T-cell (primary cell): Measurements from ENCODE around the gene SLC39A11. TPM values are rescaled to one million over a fixed set of nuclear protein-coding genes. Genes with fewer than 3 reads are reported as not detected.

Experiments used
- ATAC-seq, 4 experiments: fragments of 200-7000 bp in 3 of 4; fragments of 150-1000 bp in 1 of 4; cut with Tn5 transposase; replicated peaks in 1 of 4; 1 replicate in 3 of 4; 2 replicates in 1 of 4; pipeline ENCODE4 v1.10.0; 2021; ENCODE audit warnings: moderate library complexity in 3 of 4, mild to moderate bottlenecking in 2 of 4, moderate number of reproducible peaks in 1 of 4
- CTCF ChIA-PET, 2 donors: fragments of 300-600 bp; sonication (Branson Sonifier 250); formaldehyde crosslinking; loops; one replicate each; lab custom pipeline; 2022; ENCODE audit warnings: antibody characterized with exemption in 2 of 2; lab: Charles Lee
- POLR2A ChIA-PET, 2 donors: fragments of 300-600 bp; sonication (Branson Sonifier 250); formaldehyde crosslinking; loops; one replicate each; lab custom pipeline; 2022; ENCODE audit warnings: antibody characterized with exemption in 2 of 2; lab: Charles Lee
- DNase-seq, 35 experiments: peaks; one replicate each; pipeline versions ENCODE4 v3.0.0 to v3.0.0-alpha.2; 2013 to 2023
- H3K27ac ChIP-seq: one replicate; pipeline ENCODE4 v1.5.1; 2013; ENCODE audit warnings: low read length
- H3K27me3 ChIP-seq, 2 experiments: replicated peaks in 1 of 2; 1 replicate in 1 of 2; 2 replicates in 1 of 2; pipeline versions ENCODE4 v1.6.1 to v1.7.0; 2013; ENCODE audit warnings: low read length in 1 of 2, mixed read lengths in 1 of 2; ENCODE audit not compliant: control insufficient read depth in 2 of 2, insufficient read depth in 2 of 2; ENCODE audit errors: extremely low read depth in 1 of 2
- H3K36me3 ChIP-seq, 2 donors: 1 replicate in 1 of 2; 2 replicates in 1 of 2; pipeline versions ENCODE4 v1.6.1 to v1.7.0; 2013; ENCODE audit warnings: low read length in 1 of 2; ENCODE audit not compliant: control insufficient read depth in 2 of 2, insufficient read depth in 1 of 2; ENCODE audit errors: extremely low read depth in 1 of 2
- H3K4me1 ChIP-seq, 2 experiments: 1 replicate in 1 of 2; 2 replicates in 1 of 2; pipeline versions ENCODE4 v1.6.1 to v1.7.0; 2013; ENCODE audit warnings: low read length in 2 of 2, mixed read lengths in 1 of 2; ENCODE audit not compliant: insufficient read depth in 2 of 2, control insufficient read depth in 1 of 2; ENCODE audit errors: extremely low read depth in 1 of 2
- H3K4me3 ChIP-seq, 2 donors: 1 replicate in 1 of 2; 2 replicates in 1 of 2; pipeline versions ENCODE4 v1.5.1 to v1.7.0; 2013; ENCODE audit warnings: mild to moderate bottlenecking in 2 of 2, low read length in 1 of 2, moderate library complexity in 1 of 2; ENCODE audit not compliant: control insufficient read depth in 1 of 2; ENCODE audit errors: extremely low read depth in 1 of 2
- H3K9me3 ChIP-seq: 2 replicates; pipeline ENCODE4 v1.7.0; 2013
- H3K27ac Mint-ChIP-seq, 2 donors: one replicate each; pipeline ENCODE4 v1.8.0; 2020 to 2021; ENCODE audit warnings: mild to moderate bottlenecking in 2 of 2, mixed read lengths in 2 of 2
- H3K27me3 Mint-ChIP-seq, 2 donors: one replicate each; pipeline ENCODE4 v1.8.0; 2021 to 2022; ENCODE audit warnings: mixed read lengths in 2 of 2
- H3K36me3 Mint-ChIP-seq: one replicate; pipeline ENCODE4 v1.8.0; 2021; ENCODE audit warnings: mixed read lengths
- H3K4me1 Mint-ChIP-seq, 3 donors: one replicate each; pipeline ENCODE4 v1.8.0; 2020 to 2022; ENCODE audit warnings: mixed read lengths in 3 of 3, mild to moderate bottlenecking in 1 of 3
- H3K4me3 Mint-ChIP-seq, 3 donors: one replicate each; pipeline ENCODE4 v1.8.0; 2020 to 2022; ENCODE audit warnings: mild to moderate bottlenecking in 3 of 3, mixed read lengths in 3 of 3, moderate library complexity in 3 of 3
- H3K9me3 Mint-ChIP-seq, 3 donors: one replicate each; pipeline ENCODE4 v1.8.0; 2020 to 2022; ENCODE audit warnings: mixed read lengths in 3 of 3
- WGBS: methylation state at CpG from one replicate; pipeline ENCODE4 v1.1.5; 2013; ENCODE audit warnings: missing lambda C conversion rate; ENCODE audit not compliant: insufficient coverage; 5-methylcytosine and 5-hydroxymethylcytosine counted together
- total RNA-seq, 35 experiments: library from RNA in 6 of 35; stranded (reverse) in 6 of 35; fragments of 120-200 nt in 1 of 35; gene quantifications; one replicate each; pipeline versions ENCODE4 v1.2.1 to v1.2.4 and lab custom pipeline; 2013 to 2026

The SLC39A11 gene
- total RNA-seq, 5 donors from 2014 or later (not counting 1 experiment from before 2014, with no cell fraction given), result 18.6 to 27.1 (median 23.4) TPM

GRCh38 chr17:72699545-72699944, 392.9 kb downstream of the SLC39A11 start:
- ChIA-PET CTCF (no interaction called here), POLR2A (no interaction called here)
- Mint-ChIP-seq H3K27ac (no peak overlapping the region), H3K9me3 (no peaks in the 10 kb centered on the region), H3K4me1 (no peaks in the 10 kb centered on the region), H3K4me3 (no peak overlapping the region), H3K27me3 (no peaks in the 10 kb centered on the region), H3K36me3 (peaks cover 19% of the 10 kb centered on the region)
- Histone ChIP-seq H3K27ac (no peak overlapping the region), H3K4me1 (no peaks in the 10 kb centered on the region), H3K4me3 (no peak overlapping the region), H3K27me3 (no peaks in the 10 kb centered on the region), H3K36me3 (no peaks in the 10 kb centered on the region), H3K9me3 (no peaks in the 10 kb centered on the region)
- 86% methylated on average over 1 of the region's 4 CpGs for WGBS
- ATAC-seq (no peak), DNase-seq (no peak)

- 84% methylated on average over 5 of the region's 9 CpGs for WGBS
- Mint-ChIP-seq H3K27ac (no peak overlapping the region), H3K4me1 (no peaks in the 10 kb centered on the region), H3K9me3 (no peaks in the 10 kb centered on the region), H3K4me3 (no peak overlapping the region), H3K27me3 (no peaks in the 10 kb centered on the region), H3K36me3 (peaks cover 15% of the 10 kb centered on the region)
- ChIA-PET POLR2A (no interaction called here), CTCF (interaction anchor here in 1 of 2 donors (0.6 kb wide), 1 partner anchor 31 kb away, joined by 3 read pairs; no protein-coding TSS in a partner anchor)
- H3K4me3 ChIP-seq, result no peak overlapping the region
- H3K9me3 ChIP-seq, result no peaks in the 10 kb centered on the region
- H3K27ac ChIP-seq, result no peak overlapping the region
- no peaks in the 10 kb centered on the region for H3K4me1 ChIP-seq
- no peak for DNase-seq
- no peaks in the 10 kb centered on the region for H3K27me3 ChIP-seq
- no peaks in the 10 kb centered on the region for H3K36me3 ChIP-seq
- no peak for ATAC-seq
Measured at GRCh38 chr17:72697602-72698146, 394.8 kb downstream of the SLC39A11 start.

- no peak for DNase-seq
- H3K9me3 Mint-ChIP-seq, result no peaks in the 10 kb centered on the region
Measured at GRCh38 chr17:72696721-72697120, 395.8 kb downstream of the SLC39A11 start.

GRCh38 chr17:72696156-72696555, 396.3 kb downstream of the SLC39A11 start:
- H3K4me3 Mint-ChIP-seq, result no peak overlapping the region
- 97% methylated on average over 7 of the region's 9 CpGs for WGBS
- H3K27ac Mint-ChIP-seq, result no peak overlapping the region
- POLR2A ChIA-PET, result no interaction called here
- Histone ChIP-seq H3K36me3 (no peaks in the 10 kb centered on the region), H3K27ac (no peak overlapping the region), H3K4me1 (no peaks in the 10 kb centered on the region), H3K9me3 (no peaks in the 10 kb centered on the region), H3K27me3 (no peaks in the 10 kb centered on the region), H3K4me3 (no peak overlapping the region)
- CTCF ChIA-PET, result no interaction called here
- no peak for DNase-seq
- no peaks in the 10 kb centered on the region for H3K4me1 Mint-ChIP-seq
- no peak for ATAC-seq
- no peaks in the 10 kb centered on the region for H3K27me3 Mint-ChIP-seq
- peaks cover 12% of the 10 kb centered on the region for H3K36me3 Mint-ChIP-seq
- H3K9me3 Mint-ChIP-seq, result no peaks in the 10 kb centered on the region

More at GRCh38 chr17:72696721-72697120, 395.8 kb downstream of the SLC39A11 start:
- ChIA-PET POLR2A (no interaction called here), CTCF (no interaction called here)
- H3K27ac ChIP-seq, result no peak overlapping the region
- no peak overlapping the region for H3K4me3 ChIP-seq
- Mint-ChIP-seq H3K36me3 (peaks cover 13% of the 10 kb centered on the region), H3K27me3 (no peaks in the 10 kb centered on the region), H3K4me3 (no peak overlapping the region), H3K4me1 (no peaks in the 10 kb centered on the region), H3K27ac (no peak overlapping the region)
- no peaks in the 10 kb centered on the region for H3K4me1 ChIP-seq
- no peaks in the 10 kb centered on the region for H3K36me3 ChIP-seq
- H3K27me3 ChIP-seq, result no peaks in the 10 kb centered on the region
- no peaks in the 10 kb centered on the region for H3K9me3 ChIP-seq
- 93% methylated on average over 7 of the region's 8 CpGs for WGBS
- no peak for ATAC-seq

DNA sequence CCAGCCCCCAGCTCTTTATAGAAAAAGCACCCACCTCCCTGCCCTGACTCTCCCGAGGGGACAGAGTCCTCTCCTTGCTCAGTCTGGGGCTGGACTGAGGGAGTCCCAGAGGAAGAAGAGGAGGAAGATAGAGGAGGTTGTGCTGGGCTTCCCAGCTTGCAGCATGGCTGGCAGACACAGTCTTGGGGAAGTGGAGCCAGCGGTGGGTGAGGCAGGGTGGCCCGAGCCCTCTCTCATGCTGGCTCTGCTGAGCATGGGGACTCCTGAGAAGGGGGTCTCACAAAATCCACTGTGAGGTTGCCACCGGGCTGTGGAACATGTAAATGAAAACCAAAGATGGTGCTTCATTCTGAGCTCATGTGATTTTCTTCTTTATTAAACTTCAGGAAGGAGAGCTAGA, 398.5 kb downstream of the SLC39A11 start:
- Mint-ChIP-seq H3K36me3 (peaks cover 10% of the 10 kb centered on the region), H3K4me1 (no peaks in the 10 kb centered on the region), H3K27ac (no peak overlapping the region), H3K4me3 (no peak overlapping the region), H3K27me3 (no peaks in the 10 kb centered on the region), H3K9me3 (no peaks in the 10 kb centered on the region)
- Histone ChIP-seq H3K4me1 (no peaks in the 10 kb centered on the region), H3K27ac (no peak overlapping the region), H3K9me3 (no peaks in the 10 kb centered on the region), H3K36me3 (no peaks in the 10 kb centered on the region), H3K27me3 (no peaks in the 10 kb centered on the region), H3K4me3 (no peak overlapping the region)
- ATAC-seq (no peak), DNase-seq (no peak)
- POLR2A ChIA-PET, result no interaction called here
- CTCF ChIA-PET, result interaction anchor here in 1 of 2 donors (0.6 kb wide), 1 partner anchor 11 kb away, joined by 5 read pairs; no protein-coding TSS in a partner anchor
- WGBS, result 89% methylated on average over 3 of the region's 4 CpGs

- no peak for ATAC-seq
- H3K4me1 ChIP-seq, result no peaks in the 10 kb centered on the region
- Mint-ChIP-seq H3K4me3 (no peak overlapping the region), H3K4me1 (no peaks in the 10 kb centered on the region), H3K27me3 (no peaks in the 10 kb centered on the region), H3K9me3 (no peaks in the 10 kb centered on the region), H3K27ac (no peak overlapping the region), H3K36me3 (peaks cover 10% of the 10 kb centered on the region)
- H3K9me3 ChIP-seq, result no peaks in the 10 kb centered on the region
- ChIA-PET POLR2A (no interaction called here), CTCF (interaction anchor here (0.6 kb wide), 2 partner anchors 10 to 299 kb away, joined by 4 to 5 read pairs; no protein-coding TSS in a partner anchor)
- H3K27ac ChIP-seq, result no peak overlapping the region
- WGBS, result 97% methylated on average over 8 of the region's 15 CpGs
- no peak overlapping the region for H3K4me3 ChIP-seq
- no peaks in the 10 kb centered on the region for H3K27me3 ChIP-seq
- DNase-seq, result no peak
- H3K36me3 ChIP-seq, result no peaks in the 10 kb centered on the region
Measured at GRCh38 chr17:72693151-72693878, 399.2 kb downstream of the SLC39A11 start.
